Smooth muscle cell (in vitro differentiated cells): Measurements from ENCODE around the gene LILRB1. TPM values are rescaled to one million over a fixed set of nuclear protein-coding genes. Genes with fewer than 3 reads are reported as not detected.
"Not testable (repeated sequence)": the region's sequence is repeated elsewhere in the genome, so short reads cannot be mapped to it uniquely, and the experiment has no call there.

Experiments
- DNase-seq: peaks from one replicate; lab custom pipeline; 2025; ENCODE audit not compliant: unreplicated experiment; lab: John Stamatoyannopoulos, UW
- H2AFZ ChIP-seq: fragments of 200-600 bp; sonication (generic); 2 replicates; pipeline ENCODE4 v1.6.0; 2016; ENCODE audit warnings: antibody characterized with exemption, low read depth, mild to moderate bottlenecking
- H3F3A ChIP-seq: fragments of 200-600 bp; sonication (generic); 2 replicates; pipeline ENCODE4 v1.6.0; 2017; ENCODE audit warnings: antibody characterized with exemption, low read depth
- H3K27ac ChIP-seq: fragments of 200-600 bp; sonication (generic); 2 replicates; pipeline ENCODE4 v1.5.1; 2016; ENCODE audit warnings: low read depth, mild to moderate bottlenecking
- H3K27me3 ChIP-seq: fragments of 200-600 bp; sonication (generic); 2 replicates; pipeline ENCODE4 v1.6.1; 2016; ENCODE audit warnings: low read depth, mild to moderate bottlenecking
- H3K36me3 ChIP-seq: fragments of 200-600 bp; sonication (generic); 2 replicates; pipeline ENCODE4 v1.5.1; 2016; ENCODE audit warnings: low read depth
- H3K4me1 ChIP-seq: fragments of 200-600 bp; sonication (generic); 2 replicates; pipeline ENCODE4 v1.5.1; 2016; ENCODE audit warnings: low read depth
- H3K4me2 ChIP-seq: fragments of 200-600 bp; sonication (generic); 2 replicates; pipeline ENCODE4 v1.6.0; 2016; ENCODE audit warnings: mild to moderate bottlenecking
- H3K4me3 ChIP-seq: fragments of 200-600 bp; sonication (generic); 2 replicates; pipeline ENCODE4 v1.5.1; 2016; ENCODE audit warnings: mild to moderate bottlenecking
- H3K79me2 ChIP-seq: fragments of 200-600 bp; sonication (generic); 2 replicates; pipeline ENCODE4 v1.6.0; 2016; ENCODE audit warnings: low read depth, mild to moderate bottlenecking
- H3K9ac ChIP-seq: fragments of 200-600 bp; sonication (generic); 2 replicates; pipeline ENCODE4 v1.6.0; 2016; ENCODE audit warnings: low read depth
- H3K9me3 ChIP-seq: fragments of 200-600 bp; sonication (generic); replicated peaks from 2 replicates; pipeline ENCODE4 v1.5.1; 2016; ENCODE audit warnings: low read depth
- H4K20me1 ChIP-seq: fragments of 200-600 bp; sonication (generic); 2 replicates; pipeline ENCODE4 v1.6.0; 2016; ENCODE audit warnings: low read depth
- CTCF ChIP-seq: fragments of 200-600 bp; sonication (generic); IDR thresholded peaks from 2 replicates; pipeline ENCODE4 v1.5.1; 2017; ENCODE audit warnings: borderline replicate concordance, mild to moderate bottlenecking, antibody characterized with exemption; ENCODE audit not compliant: insufficient read depth, poor library complexity, severe bottlenecking
- WGBS: methylation state at CpG from one replicate; pipeline ENCODE4 v1.1.7; 2016; ENCODE audit warnings: low lambda C conversion rate; 5-methylcytosine and 5-hydroxymethylcytosine counted together
- polyA plus RNA-seq: library from polyadenylated mRNA; unstranded; fragments of >200 nt; fragmentation: Nextera tagmentation; extraction: Ambion mirVana; gene quantifications from 2 replicates; pipeline ENCODE4 v1.2.1, GENCODE V29; 2016
- total RNA-seq: library from RNA; depleted of rRNA; stranded (reverse); fragments of >200 nt; gene quantifications from 2 replicates; pipeline ENCODE4 v1.2.3, GENCODE V29; 2014

LILRB1 gene
- total and polyA plus RNA-seq, 2 experiments from 2014 or later, result not detected

DNA sequence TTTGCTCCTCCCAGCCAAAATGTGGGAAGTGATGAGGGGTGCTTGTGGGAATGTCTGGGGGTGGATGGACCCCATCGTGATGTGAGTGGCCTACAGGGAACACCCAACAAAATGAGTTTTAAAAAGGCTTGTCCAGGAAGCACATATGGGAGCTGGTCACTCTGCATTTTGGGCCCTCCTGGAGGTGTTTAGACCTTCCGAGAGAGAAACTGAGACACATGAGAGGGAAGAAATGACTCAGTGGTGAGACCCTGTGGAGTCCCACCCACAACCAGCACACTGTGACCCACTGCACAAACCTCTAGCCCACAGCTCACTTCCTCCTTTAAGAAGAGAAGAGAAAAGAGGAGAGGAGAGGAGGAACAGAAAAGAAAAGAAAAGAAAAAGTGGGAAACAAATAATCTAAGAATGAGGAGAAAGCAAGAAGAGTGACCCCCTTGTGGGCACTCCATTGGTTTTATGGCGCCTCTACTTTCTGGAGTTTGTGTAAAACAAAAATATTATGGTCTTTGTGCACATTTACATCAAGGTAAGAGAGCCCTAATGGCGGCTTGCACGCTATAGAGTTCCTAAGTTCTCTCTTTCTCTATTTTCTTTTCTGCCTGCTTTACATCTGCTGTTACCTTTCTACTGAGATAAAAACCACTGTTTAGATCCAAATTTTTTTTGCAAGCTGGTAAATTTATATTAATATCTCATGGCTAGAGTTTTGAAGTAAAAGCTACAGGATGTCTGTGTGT, 13.3 kb upstream of the LILRB1 start:
- H4K20me1 ChIP-seq, result no peaks in the 10 kb centered on the region
- H3K9me3 ChIP-seq, result peaks cover 3% of the 10 kb centered on the region
- H3K4me2 ChIP-seq, result no peak overlapping the region
- H3F3A ChIP-seq, result no peaks in the 10 kb centered on the region
- no peak for TF ChIP-seq CTCF
- no peak overlapping the region for H3K9ac ChIP-seq
- H2AFZ ChIP-seq, result no peak overlapping the region
- H3K27me3 ChIP-seq, result no peaks in the 10 kb centered on the region
- H3K36me3 ChIP-seq, result no peaks in the 10 kb centered on the region
- no peak for DNase-seq
- no peaks in the 10 kb centered on the region for H3K79me2 ChIP-seq
- WGBS, result 39% methylated on average over 5 of the region's 5 CpGs
- no peaks in the 10 kb centered on the region for H3K4me1 ChIP-seq
- no peak overlapping the region for H3K4me3 ChIP-seq
- H3K27ac ChIP-seq, result no peak overlapping the region

GRCh38 chr19:54620464-54620863, 9.8 kb upstream of the LILRB1 start:
- H3K36me3 ChIP-seq, result no peaks in the 10 kb centered on the region
- WGBS, result 51% methylated on average over 4 of the region's 4 CpGs
- no peak for TF ChIP-seq CTCF
- H3K27ac ChIP-seq, result no peak overlapping the region
- no peak for DNase-seq
- no peaks in the 10 kb centered on the region for H3K27me3 ChIP-seq
- H3K9ac ChIP-seq, result no peak overlapping the region
- H3K4me3 ChIP-seq, result no peak overlapping the region
- H3K4me1 ChIP-seq, result no peaks in the 10 kb centered on the region
- no peaks in the 10 kb centered on the region for H3K79me2 ChIP-seq
- no peak overlapping the region for H2AFZ ChIP-seq
- H4K20me1 ChIP-seq, result no peaks in the 10 kb centered on the region
- no peak overlapping the region for H3K4me2 ChIP-seq
- H3F3A ChIP-seq, result no peaks in the 10 kb centered on the region
- H3K9me3 ChIP-seq, result peaks cover 3% of the 10 kb centered on the region

DNA sequence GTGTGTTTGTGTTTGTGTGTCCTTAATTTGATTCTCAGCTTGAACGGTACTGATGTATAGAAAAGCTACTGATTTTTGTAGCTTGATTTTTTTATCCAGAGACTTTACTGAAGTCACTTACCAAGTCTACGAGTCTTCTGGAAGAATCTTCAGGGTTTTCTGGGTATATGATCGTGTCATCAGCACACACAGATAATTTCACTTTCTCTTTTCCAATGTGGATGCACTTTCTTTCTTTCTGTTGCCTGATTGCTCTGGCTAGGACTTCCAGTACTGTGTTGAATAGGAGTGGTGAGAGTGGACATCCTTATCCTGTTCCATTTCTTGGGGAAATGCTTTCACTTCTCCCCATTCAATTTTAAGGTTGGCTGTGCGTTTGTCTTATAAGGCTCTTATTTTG, 7.9 kb upstream of the LILRB1 start:
- 44% methylated on average over 4 of the region's 4 CpGs for WGBS
- TF ChIP-seq CTCF, result no peak
- Histone ChIP-seq H3K27me3 (no peaks in the 10 kb centered on the region), H3F3A (no peaks in the 10 kb centered on the region), H3K4me3 (no peak overlapping the region), H3K36me3 (no peaks in the 10 kb centered on the region), H3K4me2 (no peak overlapping the region), H3K9me3 (peaks cover 3% of the 10 kb centered on the region), H3K27ac (no peak overlapping the region), H2AFZ (no peak overlapping the region), H3K9ac (no peak overlapping the region), H4K20me1 (no peaks in the 10 kb centered on the region), H3K79me2 (no peaks in the 10 kb centered on the region), H3K4me1 (no peaks in the 10 kb centered on the region)
- no peak for DNase-seq

DNA sequence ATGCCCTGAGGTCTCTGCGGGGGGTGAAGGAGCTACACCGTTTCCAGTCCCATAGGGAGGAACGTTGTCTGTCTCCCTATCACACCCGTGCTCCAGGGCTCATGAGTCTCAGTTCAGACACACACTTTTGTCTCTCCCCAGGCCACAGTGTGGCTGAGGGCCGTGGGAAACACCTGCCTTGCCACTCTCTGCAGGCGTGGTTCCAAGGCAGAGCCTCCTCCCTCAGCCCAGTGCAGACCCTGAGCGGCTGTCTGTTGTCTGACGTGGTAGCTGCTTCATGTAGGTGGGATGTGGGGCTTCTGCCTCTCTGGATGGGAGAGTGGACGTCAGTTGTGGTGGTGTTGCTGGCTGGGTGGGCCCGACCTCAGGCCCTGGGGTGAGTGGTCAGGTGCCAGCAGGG, 6.0 kb upstream of the LILRB1 start:
- WGBS, result 68% methylated on average over 10 of the region's 10 CpGs
- DNase-seq, result not testable (repeated sequence)

GRCh38 chr19:54624934-54625730, 5.2 kb upstream of the LILRB1 start:
- H3K4me3 ChIP-seq, H3F3A ChIP-seq, H3K79me2 ChIP-seq, H3K4me2 ChIP-seq, H4K20me1 ChIP-seq, DNase-seq, H2AFZ ChIP-seq, H3K27me3 ChIP-seq, H3K4me1 ChIP-seq, H3K9me3 ChIP-seq, H3K36me3 ChIP-seq, H3K27ac ChIP-seq, H3K9ac ChIP-seq: not testable (repeated sequence)
- 72% methylated on average over 8 of the region's 15 CpGs for WGBS

More for the DNA sequence above, 6.0 kb upstream of the LILRB1 start:
- not testable (repeated sequence) for H3K9me3 ChIP-seq, H3K27ac ChIP-seq, H3K9ac ChIP-seq, H3K4me1 ChIP-seq, H4K20me1 ChIP-seq, H3K36me3 ChIP-seq, H3K79me2 ChIP-seq, H3K4me2 ChIP-seq, H3K27me3 ChIP-seq, H3K4me3 ChIP-seq, H2AFZ ChIP-seq, H3F3A ChIP-seq
